Panc1 (cell line): Measurements from ENCODE around the gene NCAPH2. TPM values are rescaled to one million over a fixed set of nuclear protein-coding genes. Genes with fewer than 3 reads are reported as not detected.

ENCODE experiments used
- ATAC-seq: fragments of 200-7000 bp; cut with Tn5 transposase; 2 replicates; pipeline ENCODE4 v1.9.1; 2020; ENCODE audit warnings: mild to moderate bottlenecking, moderate library complexity
- BruUV-seq: library from RNA; stranded (reverse); fragments of 400-500 nt; replicated peaks from 2 replicates; lab custom pipeline; 2021; lab: Mats Ljungman, UMichigan
- CTCF ChIA-PET: fragments of 300-600 bp; sonication (Branson Sonifier 250); formaldehyde crosslinking; loops from one replicate; lab custom pipeline; 2022; ENCODE audit warnings: antibody characterized with exemption; lab: Charles Lee
- POLR2A ChIA-PET: fragments of 300-600 bp; sonication (Branson Sonifier 250); formaldehyde crosslinking; loops from one replicate; lab custom pipeline; 2022; ENCODE audit warnings: antibody characterized with exemption; lab: Charles Lee
- DNase-seq: peaks from one replicate; pipeline ENCODE4 v3.0.0-alpha.2; 2010; ENCODE audit warnings: low read depth, low spot score
- H3K27ac ChIP-seq: 2 replicates; pipeline ENCODE4 v1.5.1; 2011; ENCODE audit warnings: mild to moderate bottlenecking, low read length, inconsistent platforms
- H3K27me3 ChIP-seq: fragments of 200-500 bp; sonication (Bioruptor generic); 2 replicates; pipeline ENCODE4 v1.6.0; 2014; ENCODE audit warnings: low read length, inconsistent platforms; ENCODE audit not compliant: control insufficient read depth, insufficient read depth
- H3K36me3 ChIP-seq: fragments of 200-500 bp; sonication (Bioruptor generic); 2 replicates; pipeline ENCODE4 v1.5.1; 2014; ENCODE audit warnings: inconsistent platforms, mild to moderate bottlenecking, low read length, moderate library complexity; ENCODE audit not compliant: control insufficient read depth, insufficient read depth
- H3K4me1 ChIP-seq: 2 replicates; pipeline ENCODE4 v1.5.1; 2011; ENCODE audit warnings: inconsistent platforms, mild to moderate bottlenecking, low read length, moderate library complexity; ENCODE audit not compliant: control insufficient read depth, insufficient read depth
- H3K4me3 ChIP-seq, 2 experiments: 2 replicates each; pipeline ENCODE4 v1.5.1; 2011 to 2012; ENCODE audit warnings: low read depth in 2 of 2, low read length in 2 of 2, mild to moderate bottlenecking in 2 of 2, inconsistent platforms in 1 of 2, moderate library complexity in 1 of 2
- H3K9me3 ChIP-seq: fragments of 200-500 bp; sonication (Bioruptor generic); 2 replicates; pipeline ENCODE4 v1.5.1; 2014; ENCODE audit warnings: low read depth, mild to moderate bottlenecking, inconsistent platforms, low read length, moderate library complexity; ENCODE audit not compliant: control insufficient read depth, insufficient read depth
- CTCF ChIP-seq: fragments of 450-650 bp; IDR thresholded peaks from 2 replicates; pipeline ENCODE4 v1.5.1; 2017; ENCODE audit warnings: mild to moderate bottlenecking
- POLR2AphosphoS5 ChIP-seq: IDR thresholded peaks from 2 replicates; pipeline ENCODE4 v1.6.1; 2012; ENCODE audit warnings: mild to moderate bottlenecking, low read depth, low read length, moderate library complexity
- REST ChIP-seq, 2 experiments: IDR thresholded peaks; 2 replicates each; pipeline ENCODE4 v1.6.1; 2011 to 2012; ENCODE audit warnings: low read depth in 2 of 2, control low read depth in 1 of 2, low read length in 1 of 2, mild to moderate bottlenecking in 1 of 2, moderate library complexity in 1 of 2; ENCODE audit not compliant: insufficient read depth in 1 of 2
- SIN3A ChIP-seq: IDR thresholded peaks from 2 replicates; pipeline ENCODE4 v1.6.1; 2012; ENCODE audit warnings: low read depth, mild to moderate bottlenecking, low read length, moderate library complexity, borderline replicate concordance; ENCODE audit not compliant: insufficient read depth
- TCF7L2 ChIP-seq: IDR thresholded peaks from 2 replicates; pipeline ENCODE4 v1.6.1; 2011; ENCODE audit warnings: mild to moderate bottlenecking, low read depth, low read length, inconsistent platforms
- in situ Hi-C: cut with HindIII; loops from 2 replicates; pipeline ENCODE4 v1.10.0; 2016; ENCODE audit warnings: low sequenced_read_pairs, low pct_unique_long_range_greater_than_20kb
- intact Hi-C: fragments of 100-400 bp; cut with micrococcal nuclease; formaldehyde crosslinking; loops from one replicate; pipeline ENCODE4 v1.10.0; 2022; ENCODE audit not compliant: unreplicated experiment
- total RNA-seq: library from RNA; stranded (reverse); gene quantifications from one replicate; pipeline ENCODE4 v1.2.1, GENCODE V29; 2021; ENCODE audit not compliant: unreplicated experiment

The NCAPH2 gene
- total RNA-seq, 1 experiment from 2014 or later, result 55.6 TPM

GRCh38 chr22:50529416-50529896 is 21.4 kb downstream of the NCAPH2 start:
- no peaks in the 10 kb centered on the region for H3K9me3 ChIP-seq
- CTCF ChIA-PET, result no interaction called here
- peak overlapping the region; percentile 78 for H3K27ac ChIP-seq
- no peaks in the 10 kb centered on the region for H3K27me3 ChIP-seq
- peak overlapping the region; percentile 56 to 79 for H3K4me3 ChIP-seq
- intact Hi-C loops, result no loop called here
- TF ChIP-seq POLR2AphosphoS5 (no peak), CTCF (no peak), REST (IDR thresholded peaks at IDR 0.05; ENCODE audit: insufficient read depth in 1 of 2, low read depth in 2 of 2, low read length in 1 of 2) (no peak), SIN3A (no peak), TCF7L2 (no peak)
- in situ Hi-C loops, result no loop called here
- POLR2A ChIA-PET, result interaction anchor here (0.5 kb wide), 1 partner anchor 98 kb away, joined by 4 read pairs; no protein-coding TSS in a partner anchor
- ATAC-seq (no peak), DNase-seq (no peak)
- BruUV-seq, result no TSS peak
- no peaks in the 10 kb centered on the region; the same call in 1 of the 2 replicates for H3K36me3 ChIP-seq
- H3K4me1 ChIP-seq, result peaks cover 7% of the 10 kb centered on the region

GRCh38 chr22:50529897-50530579 is 22.0 kb downstream of the NCAPH2 start, which contains the start of gene TYMP:
Gene TYMP, minus strand, starts transcription at chr22:50530012. Its CDS starts 303 bp downstream, at chr22:50529709.
- ChIA-PET CTCF (no interaction called here), POLR2A (no interaction called here)
- Histone ChIP-seq H3K4me1 (peaks cover 7% of the 10 kb centered on the region), H3K27me3 (no peaks in the 10 kb centered on the region), H3K4me3 (peak within 1 kb of the TSS; percentile 56 to 79), H3K27ac (peak within 1 kb of the TSS; percentile 91), H3K9me3 (no peaks in the 10 kb centered on the region), H3K36me3 (no peaks in the 10 kb centered on the region; the same call in 1 of the 2 replicates)
- TF ChIP-seq SIN3A (no peak; the same call in 1 of the 2 replicates), POLR2AphosphoS5 (peak; percentile 24), REST (IDR thresholded peaks at IDR 0.05; ENCODE audit: insufficient read depth in 1 of 2, low read depth in 2 of 2, low read length in 1 of 2) (peak in 1 of 2 experiments; percentile 52; a peak in 2 of 4 replicates)
- no TSS peak for BruUV-seq
- intact Hi-C loops (no loop called here), in situ Hi-C loops (no loop called here)
- ATAC-seq, result peak; percentile 51
- DNase-seq, result no peak
